H9 (cell line): ENCODE data around the gene FYN. TPM values are rescaled to one million over a fixed set of nuclear protein-coding genes. Genes with fewer than 3 reads are reported as not detected.

ENCODE experiments used
- DNase-seq: peaks from one replicate; pipeline ENCODE4 v3.0.0-alpha.2; 2017
- H2AFZ ChIP-seq: one replicate; pipeline ENCODE4 v1.6.1; 2013; ENCODE audit warnings: mild to moderate bottlenecking, low read length, control low read depth, moderate library complexity
- H2AK5ac ChIP-seq: 2 replicates; pipeline ENCODE4 v1.6.1; 2013; ENCODE audit warnings: low read length, control low read depth, mixed read lengths; ENCODE audit not compliant: insufficient read length
- H2BK120ac ChIP-seq: one replicate; pipeline ENCODE4 v1.6.1; 2013; ENCODE audit warnings: low read depth, mild to moderate bottlenecking, low read length, control low read depth, inconsistent platforms; ENCODE audit not compliant: poor library complexity, severe bottlenecking
- H2BK12ac ChIP-seq: 2 replicates; pipeline ENCODE4 v1.6.1; 2013; ENCODE audit warnings: low read length, control low read depth, mixed read lengths, low read depth; ENCODE audit not compliant: insufficient read length
- H2BK15ac ChIP-seq: 2 replicates; pipeline ENCODE4 v1.6.1; 2013; ENCODE audit warnings: low read depth, low read length, control low read depth
- H2BK20ac ChIP-seq: one replicate; pipeline ENCODE4 v1.6.1; 2013; ENCODE audit warnings: low read depth, mild to moderate bottlenecking, low read length, control low read depth, inconsistent platforms; ENCODE audit not compliant: poor library complexity, severe bottlenecking
- H2BK5ac ChIP-seq: 2 replicates; pipeline ENCODE4 v1.6.1; 2013; ENCODE audit warnings: low read length, control low read depth, mixed read lengths; ENCODE audit not compliant: insufficient read length
- H3K14ac ChIP-seq: 2 replicates; pipeline ENCODE4 v1.6.1; 2013; ENCODE audit warnings: low read length, control low read depth; ENCODE audit not compliant: insufficient read depth
- H3K18ac ChIP-seq: 2 replicates; pipeline ENCODE4 v1.6.1; 2013; ENCODE audit warnings: low read depth, mild to moderate bottlenecking, mixed read lengths, low read length, control low read depth; ENCODE audit not compliant: insufficient read length
- H3K23ac ChIP-seq: 2 replicates; pipeline ENCODE4 v1.6.1; 2013; ENCODE audit warnings: low read length, control low read depth, mixed read lengths, low read depth; ENCODE audit not compliant: insufficient read length
- H3K23me2 ChIP-seq: 2 replicates; pipeline ENCODE4 v1.6.1; 2013; ENCODE audit warnings: low read depth, mild to moderate bottlenecking, mixed read lengths, low read length, control low read depth; ENCODE audit not compliant: insufficient read length, poor library complexity, severe bottlenecking
- H3K27ac ChIP-seq: 2 replicates; pipeline ENCODE4 v1.5.1; 2013; ENCODE audit warnings: low read length, control low read depth, mixed read lengths, low read depth; ENCODE audit not compliant: insufficient read length
- H3K27me3 ChIP-seq: 2 replicates; pipeline ENCODE4 v1.6.1; 2013; ENCODE audit warnings: low read length, control low read depth, inconsistent platforms; ENCODE audit not compliant: insufficient read depth
- H3K4ac ChIP-seq: 2 replicates; pipeline ENCODE4 v1.6.1; 2013; ENCODE audit warnings: low read depth, mild to moderate bottlenecking, control low read depth, inconsistent platforms, low read length, moderate library complexity
- H3K4me1 ChIP-seq: 2 replicates; pipeline ENCODE4 v1.6.1; 2013; ENCODE audit warnings: low read length, control low read depth, inconsistent platforms; ENCODE audit not compliant: insufficient read depth
- H3K4me2 ChIP-seq: 2 replicates; pipeline ENCODE4 v1.6.1; 2013; ENCODE audit warnings: low read length, control low read depth, mixed read lengths; ENCODE audit not compliant: insufficient read length, insufficient read depth
- H3K56ac ChIP-seq: 2 replicates; pipeline ENCODE4 v1.6.1; 2013; ENCODE audit warnings: low read depth, mild to moderate bottlenecking, mixed read lengths, low read length, control low read depth; ENCODE audit not compliant: insufficient read length
- H3K79me1 ChIP-seq: 2 replicates; pipeline ENCODE4 v1.6.1; 2013; ENCODE audit warnings: low read depth, mild to moderate bottlenecking, moderate library complexity, low read length, control low read depth, inconsistent platforms; ENCODE audit not compliant: insufficient read depth, poor library complexity, severe bottlenecking
- H3K79me2 ChIP-seq: 2 replicates; pipeline ENCODE4 v1.6.1; 2013; ENCODE audit warnings: low read length, control low read depth, inconsistent platforms; ENCODE audit not compliant: insufficient read depth
- H3K9ac ChIP-seq: 2 replicates; pipeline ENCODE4 v1.6.1; 2013; ENCODE audit warnings: low read length, control low read depth, mixed read lengths; ENCODE audit not compliant: insufficient read length; ENCODE audit errors: extremely low read depth
- H3K9me3 ChIP-seq: one replicate; pipeline ENCODE4 v1.6.1; 2013; ENCODE audit warnings: low read depth, low read length, inconsistent platforms; ENCODE audit not compliant: control insufficient read depth
- H3T11ph ChIP-seq: one replicate; pipeline ENCODE4 v1.6.1; 2013; ENCODE audit warnings: mild to moderate bottlenecking, low read length, control low read depth, inconsistent platforms
- H4K20me1 ChIP-seq: one replicate; pipeline ENCODE4 v1.6.1; 2013; ENCODE audit not compliant: control insufficient read depth, insufficient read length, insufficient read depth
- H4K5ac ChIP-seq: 2 replicates; pipeline ENCODE4 v1.6.1; 2013; ENCODE audit warnings: low read depth, mild to moderate bottlenecking, mixed read lengths, low read length, control low read depth; ENCODE audit not compliant: insufficient read length
- H4K8ac ChIP-seq: replicated peaks from 2 replicates; pipeline ENCODE4 v1.6.1; 2013; ENCODE audit warnings: low read length, control low read depth, mixed read lengths, low read depth; ENCODE audit not compliant: insufficient read length
- H4K91ac ChIP-seq: 2 replicates; pipeline ENCODE4 v1.6.1; 2013; ENCODE audit warnings: low read depth, mild to moderate bottlenecking, moderate library complexity, mixed read lengths, low read length, control low read depth; ENCODE audit not compliant: insufficient read length
- H3K27ac Mint-ChIP-seq, 3 experiments: 2 replicates in 2 of 3; 3 replicates in 1 of 3; pipeline ENCODE4 v1.8.0; 2020 to 2021; ENCODE audit warnings: mixed read lengths in 3 of 3, mild to moderate bottlenecking in 1 of 3, moderate library complexity in 1 of 3
- H3K27me3 Mint-ChIP-seq: 2 replicates; pipeline ENCODE4 v1.8.0; 2021; ENCODE audit warnings: low read depth, mild to moderate bottlenecking, moderate library complexity, mixed read lengths
- H3K36me3 Mint-ChIP-seq, 3 experiments: 2 replicates in 2 of 3; 3 replicates in 1 of 3; pipeline ENCODE4 v1.8.0; 2020 to 2021; ENCODE audit warnings: low read depth in 3 of 3, mixed read lengths in 3 of 3; ENCODE audit not compliant: insufficient read depth in 1 of 3
- H3K4me1 Mint-ChIP-seq, 2 experiments: 2 replicates each; pipeline ENCODE4 v1.8.0; 2020; ENCODE audit warnings: mixed read lengths in 2 of 2
- H3K4me3 Mint-ChIP-seq, 2 experiments: 2 replicates in 1 of 2; 3 replicates in 1 of 2; pipeline ENCODE4 v1.8.0; 2020 to 2021; ENCODE audit warnings: mild to moderate bottlenecking in 2 of 2, mixed read lengths in 2 of 2, moderate library complexity in 1 of 2
- H3K9me3 Mint-ChIP-seq, 2 experiments: 2 replicates in 1 of 2; 3 replicates in 1 of 2; pipeline ENCODE4 v1.8.0; 2020; ENCODE audit warnings: mild to moderate bottlenecking in 2 of 2, mixed read lengths in 2 of 2, moderate library complexity in 1 of 2
- CTCF ChIP-seq: fragments of 200-600 bp; sonication (generic); conservative IDR thresholded peaks from 3 replicates; pipeline ENCODE4 v1.8.0; 2021; ENCODE audit warnings: antibody characterized with exemption, mild to moderate bottlenecking
- WGBS: extraction: QIAGEN DNeasy Blood & Tissue Kit; methylation state at CpG from one replicate; pipeline ENCODE4 v1.1.7; 2013; ENCODE audit warnings: missing lambda C conversion rate, low lambda C conversion rate, mixed read lengths; ENCODE audit not compliant: insufficient read length; ENCODE audit errors: extremely low coverage; 5-methylcytosine and 5-hydroxymethylcytosine counted together
- total RNA-seq: library from RNA; stranded (reverse); gene quantifications from 2 replicates; pipeline ENCODE4 v1.2.1, GENCODE V29; 2021

Gene FYN
- total RNA-seq, 1 experiment from 2014 or later: 64.8 TPM

- H3K4me3 Mint-ChIP-seq: no peak overlapping the region
- Histone ChIP-seq H3K27me3 (no peaks in the 10 kb centered on the region), H3K4me1 (peaks cover 23% of the 10 kb centered on the region)
Observed at GRCh38 chr6:111664565-111665030, 208.7 kb downstream of the FYN start.

More at GRCh38 chr6:111664565-111665030, 208.7 kb downstream of the FYN start:
- H2BK5ac ChIP-seq: no peak overlapping the region
- Mint-ChIP-seq H3K27me3 (no peaks in the 10 kb centered on the region; the same call in 1 of the 2 replicates), H3K9me3 (no peaks in the 10 kb centered on the region), H3K36me3 (peaks cover 0 to 4% (median 4%) of the 10 kb centered on the region in 3 experiments; a peak in 2 of 7 replicates), H3K27ac (peak overlapping the region in 1 of 3 experiments; percentile 2; a peak in 1 of 7 replicates), H3K4me1 (peaks cover 45 to 57% of the 10 kb centered on the region in 2 experiments)
- H2BK120ac ChIP-seq: no peak overlapping the region
- H3K4ac ChIP-seq: no peak overlapping the region
- H3K79me2 ChIP-seq: no peaks in the 10 kb centered on the region
- no peak overlapping the region for H3K56ac ChIP-seq
- H2BK12ac ChIP-seq: no peak overlapping the region
- no peak overlapping the region for H4K91ac ChIP-seq
- no peak overlapping the region for H4K8ac ChIP-seq
- no peaks in the 10 kb centered on the region for H4K20me1 ChIP-seq
- no peak overlapping the region for H3K18ac ChIP-seq
- H3K23me2 ChIP-seq: no peaks in the 10 kb centered on the region
- no peak overlapping the region for H2BK15ac ChIP-seq
- WGBS: no CpG with 5 or more reads among the region's 7 CpGs
- H2AK5ac ChIP-seq: no peak overlapping the region
- H3K4me2 ChIP-seq: no peak overlapping the region
- no peaks in the 10 kb centered on the region for H3K9me3 ChIP-seq
- H4K5ac ChIP-seq: no peak overlapping the region
- no peak overlapping the region for H3K9ac ChIP-seq
- H3K14ac ChIP-seq: no peak overlapping the region
- no peak overlapping the region for H3K23ac ChIP-seq
- H2BK20ac ChIP-seq: no peak overlapping the region
- no peak for TF ChIP-seq CTCF
- no peaks in the 10 kb centered on the region for H3K79me1 ChIP-seq
- DNase-seq: no peak
- no peak overlapping the region for H2AFZ ChIP-seq
- H3T11ph ChIP-seq: no peak overlapping the region
- H3K27ac ChIP-seq: no peak overlapping the region
